HEK293 (cell line): Measurements from ENCODE around the gene SEMA3F.

Experiments used
- CTCF ChIA-PET: fragments of 350-600 bp; formaldehyde crosslinking; extraction: SDS; loops from one replicate; lab custom pipeline; 2021; ENCODE audit warnings: antibody characterized with exemption; lab: Yijun Ruan, JAX
- POLR2A ChIA-PET: fragments of 300-600 bp; formaldehyde crosslinking; extraction: SDS; loops from one replicate; lab custom pipeline; 2020; ENCODE audit warnings: antibody characterized with exemption, inconsistent platforms; lab: Yijun Ruan, JAX
- H3K27ac ChIP-seq: fragments of 200-500 bp; sonication (Bioruptor generic); 2 replicates; pipeline ENCODE4 v1.5.1; 2014; ENCODE audit warnings: low read depth, low read length, control low read depth, inconsistent platforms; ENCODE audit errors: extremely low read depth
- H3K36me3 ChIP-seq, 2 experiments: fragments of 200-500 bp in 1 of 2; sonication (Bioruptor generic) in 1 of 2; 1 replicate in 1 of 2; 2 replicates in 1 of 2; pipeline ENCODE4 v1.5.1; 2014 to 2017; ENCODE audit warnings: inconsistent platforms in 2 of 2, low read length in 2 of 2; ENCODE audit not compliant: control insufficient read depth in 2 of 2, insufficient read depth in 1 of 2
- H3K4me1 ChIP-seq: fragments of 200-500 bp; sonication (Bioruptor generic); 2 replicates; pipeline ENCODE4 v1.5.1; 2014; ENCODE audit warnings: mild to moderate bottlenecking, low read length, inconsistent platforms; ENCODE audit not compliant: control insufficient read depth, insufficient read depth
- H3K4me3 ChIP-seq: 2 replicates; pipeline ENCODE4 v1.5.1; 2011; ENCODE audit warnings: low read depth, mild to moderate bottlenecking, control low read depth, low read length, moderate library complexity
- H3K9me3 ChIP-seq: fragments of 200-500 bp; sonication (Bioruptor generic); 2 replicates; pipeline ENCODE4 v1.5.1; 2014; ENCODE audit warnings: low read depth, low read length, inconsistent platforms; ENCODE audit not compliant: control insufficient read depth, insufficient read depth
- KLF1 ChIP-seq: fragments of 450-650 bp; formaldehyde crosslinking; IDR thresholded peaks from 2 replicates; pipeline ENCODE4 v1.5.1; 2016; ENCODE audit warnings: missing biosample characterization, missing genetic modification characterization
- MYNN ChIP-seq: fragments of 450-650 bp; formaldehyde crosslinking; IDR thresholded peaks from 2 replicates; pipeline ENCODE4 v1.5.1; 2016; ENCODE audit warnings: missing biosample characterization, missing genetic modification characterization, borderline replicate concordance
- YY2 ChIP-seq: fragments of 450-650 bp; formaldehyde crosslinking; IDR thresholded peaks from 2 replicates; pipeline ENCODE4 v1.5.1; 2016; ENCODE audit warnings: missing biosample characterization, missing genetic modification characterization
- ZNF146 ChIP-seq: fragments of 450-650 bp; formaldehyde crosslinking; IDR thresholded peaks from 2 replicates; pipeline ENCODE4 v1.5.1; 2016; ENCODE audit warnings: missing biosample characterization, missing genetic modification characterization
- ZNF335 ChIP-seq: fragments of 450-650 bp; formaldehyde crosslinking; conservative IDR thresholded peaks from 2 replicates; pipeline ENCODE4 v1.5.1; 2016; ENCODE audit warnings: missing biosample characterization, missing genetic modification characterization
- ZNF548 ChIP-seq: fragments of 450-650 bp; formaldehyde crosslinking; IDR thresholded peaks from 2 replicates; pipeline ENCODE4 v1.5.1; 2016; ENCODE audit warnings: missing biosample characterization, missing genetic modification characterization
- ZNF623 ChIP-seq: fragments of 450-650 bp; formaldehyde crosslinking; IDR thresholded peaks from 2 replicates; pipeline ENCODE4 v1.5.1; 2016; ENCODE audit warnings: missing biosample characterization, missing genetic modification characterization
- ZNF707 ChIP-seq: fragments of 450-650 bp; formaldehyde crosslinking; IDR thresholded peaks from 2 replicates; pipeline ENCODE4 v1.5.1; 2016; ENCODE audit warnings: missing biosample characterization, missing genetic modification characterization
- ZNF76 ChIP-seq: fragments of 450-650 bp; formaldehyde crosslinking; IDR thresholded peaks from 2 replicates; pipeline ENCODE4; 2016; ENCODE audit warnings: low read depth, missing biosample characterization, missing genetic modification characterization, borderline replicate concordance
- TF ChIP-seq, protein P1 (sequence below): fragments of 450-650 bp; formaldehyde crosslinking; IDR thresholded peaks from 2 replicates; pipeline ENCODE4 v1.5.1; 2016; ENCODE audit warnings: missing biosample characterization, missing genetic modification characterization, borderline replicate concordance
- TF ChIP-seq, protein P2 (sequence below): fragments of 450-650 bp; formaldehyde crosslinking; conservative IDR thresholded peaks from 2 replicates; pipeline ENCODE4 v1.5.1; 2016; ENCODE audit warnings: low read depth, missing biosample characterization, missing genetic modification characterization
- TF ChIP-seq, protein P3 (sequence below): fragments of 450-650 bp; formaldehyde crosslinking; IDR thresholded peaks from 2 replicates; pipeline ENCODE4 v1.5.1; 2016; ENCODE audit warnings: missing biosample characterization, missing genetic modification characterization
- TF ChIP-seq, protein P4 (sequence below): fragments of 450-650 bp; formaldehyde crosslinking; IDR thresholded peaks from 2 replicates; pipeline ENCODE4 v1.5.1; 2016; ENCODE audit warnings: missing biosample characterization, missing genetic modification characterization

The SEMA3F gene

DNA sequence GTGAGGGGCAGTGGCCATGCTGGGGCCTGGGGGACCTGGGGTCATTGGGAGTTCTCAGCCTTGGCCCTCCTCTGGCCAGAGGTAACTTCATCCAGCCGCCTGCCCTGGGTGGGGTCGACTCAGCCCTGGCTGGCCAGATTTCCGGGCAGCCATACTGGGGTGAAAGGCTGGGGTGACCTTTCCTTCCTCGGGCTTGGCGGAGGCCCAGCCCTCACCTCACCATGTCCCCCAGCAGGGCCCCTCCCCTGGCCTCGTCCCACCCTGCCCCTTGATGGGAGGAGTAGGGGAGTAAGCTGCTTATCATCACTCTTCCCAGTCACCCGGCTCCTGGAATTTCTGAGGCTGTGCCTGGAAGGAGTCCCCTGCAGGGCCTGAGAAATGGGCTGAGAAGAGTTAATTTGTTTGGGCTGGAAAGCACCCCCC is 5.4 kb downstream of the SEMA3F start:
- H3K4me1 ChIP-seq: 0 out of 2 replicates have a peak, but pooled peaks cover 3% of the 10 kb centered on the region
- POLR2A ChIA-PET: no interaction called here
- peaks cover 0 to 58% of the 10 kb centered on the region in 2 experiments; a peak in 1 of 3 replicates for H3K36me3 ChIP-seq
- H3K4me3 ChIP-seq: no peak overlapping the region
- TF ChIP-seq ZNF548 (no peak), MYNN (tag by site-specific recombination) (no peak)
- no peak overlapping the region for H3K27ac ChIP-seq
- CTCF ChIA-PET: no interaction called here
- H3K9me3 ChIP-seq: no peaks in the 10 kb centered on the region

DNA sequence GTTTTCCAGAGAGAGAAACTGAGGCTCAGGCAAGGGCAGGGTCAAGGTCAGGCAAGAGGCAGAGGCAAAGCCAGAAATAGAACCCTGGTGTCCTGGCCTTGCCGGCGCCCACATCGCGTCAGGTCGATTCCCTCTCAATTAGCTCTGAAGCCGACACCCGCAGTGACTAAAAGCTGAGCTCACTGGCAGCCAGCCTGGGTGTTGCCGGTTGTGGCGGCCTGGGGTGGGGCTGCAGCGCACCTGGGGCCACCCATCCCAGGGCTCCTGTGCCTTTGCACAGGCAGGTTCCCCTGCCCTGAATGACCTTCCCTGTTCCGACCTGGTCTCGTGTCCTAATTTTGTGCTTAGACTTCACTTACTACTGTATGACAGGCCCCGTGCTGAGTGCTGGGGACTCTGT is 6.2 kb downstream of the SEMA3F start:
- TF ChIP-seq, protein P1, sequence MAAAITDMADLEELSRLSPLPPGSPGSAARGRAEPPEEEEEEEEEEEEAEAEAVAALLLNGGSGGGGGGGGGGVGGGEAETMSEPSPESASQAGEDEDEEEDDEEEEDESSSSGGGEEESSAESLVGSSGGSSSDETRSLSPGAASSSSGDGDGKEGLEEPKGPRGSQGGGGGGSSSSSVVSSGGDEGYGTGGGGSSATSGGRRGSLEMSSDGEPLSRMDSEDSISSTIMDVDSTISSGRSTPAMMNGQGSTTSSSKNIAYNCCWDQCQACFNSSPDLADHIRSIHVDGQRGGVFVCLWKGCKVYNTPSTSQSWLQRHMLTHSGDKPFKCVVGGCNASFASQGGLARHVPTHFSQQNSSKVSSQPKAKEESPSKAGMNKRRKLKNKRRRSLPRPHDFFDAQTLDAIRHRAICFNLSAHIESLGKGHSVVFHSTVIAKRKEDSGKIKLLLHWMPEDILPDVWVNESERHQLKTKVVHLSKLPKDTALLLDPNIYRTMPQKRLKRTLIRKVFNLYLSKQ (tag by site-specific recombination): no peak
- TF ChIP-seq ZNF146 (tag by site-specific recombination): no peak
- no peak for TF ChIP-seq ZNF335
- no peak for TF ChIP-seq YY2
- TF ChIP-seq, protein P2, sequence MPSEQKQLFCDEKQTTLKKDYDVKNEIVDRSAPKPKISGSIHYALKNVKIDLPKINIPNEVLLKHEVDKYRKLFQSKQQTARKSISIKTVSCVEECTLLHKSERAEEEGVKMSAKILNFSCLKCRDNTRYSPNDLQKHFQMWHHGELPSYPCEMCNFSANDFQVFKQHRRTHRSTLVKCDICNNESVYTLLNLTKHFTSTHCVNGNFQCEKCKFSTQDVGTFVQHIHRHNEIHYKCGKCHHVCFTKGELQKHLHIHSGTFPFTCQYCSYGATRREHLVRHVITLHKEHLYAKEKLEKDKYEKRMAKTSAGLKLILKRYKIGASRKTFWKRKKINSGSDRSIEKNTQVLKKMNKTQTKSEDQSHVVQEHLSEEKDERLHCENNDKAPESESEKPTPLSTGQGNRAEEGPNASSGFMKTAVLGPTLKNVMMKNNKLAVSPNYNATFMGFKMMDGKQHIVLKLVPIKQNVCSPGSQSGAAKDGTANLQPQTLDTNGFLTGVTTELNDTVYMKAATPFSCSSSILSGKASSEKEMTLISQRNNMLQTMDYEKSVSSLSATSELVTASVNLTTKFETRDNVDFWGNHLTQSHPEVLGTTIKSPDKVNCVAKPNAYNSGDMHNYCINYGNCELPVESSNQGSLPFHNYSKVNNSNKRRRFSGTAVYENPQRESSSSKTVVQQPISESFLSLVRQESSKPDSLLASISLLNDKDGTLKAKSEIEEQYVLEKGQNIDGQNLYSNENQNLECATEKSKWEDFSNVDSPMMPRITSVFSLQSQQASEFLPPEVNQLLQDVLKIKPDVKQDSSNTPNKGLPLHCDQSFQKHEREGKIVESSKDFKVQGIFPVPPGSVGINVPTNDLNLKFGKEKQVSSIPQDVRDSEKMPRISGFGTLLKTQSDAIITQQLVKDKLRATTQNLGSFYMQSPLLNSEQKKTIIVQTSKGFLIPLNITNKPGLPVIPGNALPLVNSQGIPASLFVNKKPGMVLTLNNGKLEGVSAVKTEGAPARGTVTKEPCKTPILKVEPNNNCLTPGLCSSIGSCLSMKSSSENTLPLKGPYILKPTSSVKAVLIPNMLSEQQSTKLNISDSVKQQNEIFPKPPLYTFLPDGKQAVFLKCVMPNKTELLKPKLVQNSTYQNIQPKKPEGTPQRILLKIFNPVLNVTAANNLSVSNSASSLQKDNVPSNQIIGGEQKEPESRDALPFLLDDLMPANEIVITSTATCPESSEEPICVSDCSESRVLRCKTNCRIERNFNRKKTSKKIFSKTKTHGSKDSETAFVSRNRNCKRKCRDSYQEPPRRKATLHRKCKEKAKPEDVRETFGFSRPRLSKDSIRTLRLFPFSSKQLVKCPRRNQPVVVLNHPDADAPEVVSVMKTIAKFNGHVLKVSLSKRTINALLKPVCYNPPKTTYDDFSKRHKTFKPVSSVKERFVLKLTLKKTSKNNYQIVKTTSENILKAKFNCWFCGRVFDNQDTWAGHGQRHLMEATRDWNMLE (tag by site-specific recombination): no peak
- TF ChIP-seq ZNF76: no peak
- peak; percentile 97 for TF ChIP-seq KLF1
- no peak for TF ChIP-seq ZNF707 (tag by site-specific recombination)
- TF ChIP-seq, protein P3, sequence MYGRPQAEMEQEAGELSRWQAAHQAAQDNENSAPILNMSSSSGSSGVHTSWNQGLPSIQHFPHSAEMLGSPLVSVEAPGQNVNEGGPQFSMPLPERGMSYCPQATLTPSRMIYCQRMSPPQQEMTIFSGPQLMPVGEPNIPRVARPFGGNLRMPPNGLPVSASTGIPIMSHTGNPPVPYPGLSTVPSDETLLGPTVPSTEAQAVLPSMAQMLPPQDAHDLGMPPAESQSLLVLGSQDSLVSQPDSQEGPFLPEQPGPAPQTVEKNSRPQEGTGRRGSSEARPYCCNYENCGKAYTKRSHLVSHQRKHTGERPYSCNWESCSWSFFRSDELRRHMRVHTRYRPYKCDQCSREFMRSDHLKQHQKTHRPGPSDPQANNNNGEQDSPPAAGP (tag by site-specific recombination): no peak
- TF ChIP-seq, protein P4, sequence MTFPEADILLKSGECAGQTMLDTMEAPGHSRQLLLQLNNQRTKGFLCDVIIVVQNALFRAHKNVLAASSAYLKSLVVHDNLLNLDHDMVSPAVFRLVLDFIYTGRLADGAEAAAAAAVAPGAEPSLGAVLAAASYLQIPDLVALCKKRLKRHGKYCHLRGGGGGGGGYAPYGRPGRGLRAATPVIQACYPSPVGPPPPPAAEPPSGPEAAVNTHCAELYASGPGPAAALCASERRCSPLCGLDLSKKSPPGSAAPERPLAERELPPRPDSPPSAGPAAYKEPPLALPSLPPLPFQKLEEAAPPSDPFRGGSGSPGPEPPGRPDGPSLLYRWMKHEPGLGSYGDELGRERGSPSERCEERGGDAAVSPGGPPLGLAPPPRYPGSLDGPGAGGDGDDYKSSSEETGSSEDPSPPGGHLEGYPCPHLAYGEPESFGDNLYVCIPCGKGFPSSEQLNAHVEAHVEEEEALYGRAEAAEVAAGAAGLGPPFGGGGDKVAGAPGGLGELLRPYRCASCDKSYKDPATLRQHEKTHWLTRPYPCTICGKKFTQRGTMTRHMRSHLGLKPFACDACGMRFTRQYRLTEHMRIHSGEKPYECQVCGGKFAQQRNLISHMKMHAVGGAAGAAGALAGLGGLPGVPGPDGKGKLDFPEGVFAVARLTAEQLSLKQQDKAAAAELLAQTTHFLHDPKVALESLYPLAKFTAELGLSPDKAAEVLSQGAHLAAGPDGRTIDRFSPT: no peak
- TF ChIP-seq ZNF623: peak; percentile 54
- Histone ChIP-seq H3K9me3 (no peaks in the 10 kb centered on the region), H3K4me3 (no peak overlapping the region), H3K36me3 (peaks cover 0 to 58% of the 10 kb centered on the region in 2 experiments; a peak in 1 of 3 replicates), H3K27ac (no peak overlapping the region), H3K4me1 (peaks cover 4% of the 10 kb centered on the region; the same call in 1 of the 2 replicates)
- ChIA-PET POLR2A (no interaction called here), CTCF (interaction anchor here (0.6 kb wide), 1 partner anchor 40 kb away, joined by 3 read pairs; no protein-coding TSS in a partner anchor)
